22Rv1 (cell line): ENCODE data around the gene LTV1.

Experiments used
- H3K27ac ChIP-seq: fragments of 450-650 bp; 2 replicates; pipeline ENCODE4 v1.5.1; 2017
- ZFX ChIP-seq: fragments of 450-650 bp; IDR thresholded peaks from 2 replicates; pipeline ENCODE4 v1.6.1; 2017; ENCODE audit warnings: antibody characterized with exemption, borderline replicate concordance
- TF ChIP-seq, protein P1 (sequence below): fragments of 450-650 bp; IDR thresholded peaks from 2 replicates; pipeline ENCODE4 v1.5.1; 2017; ENCODE audit warnings: mild to moderate bottlenecking

LTV1 gene

DNA sequence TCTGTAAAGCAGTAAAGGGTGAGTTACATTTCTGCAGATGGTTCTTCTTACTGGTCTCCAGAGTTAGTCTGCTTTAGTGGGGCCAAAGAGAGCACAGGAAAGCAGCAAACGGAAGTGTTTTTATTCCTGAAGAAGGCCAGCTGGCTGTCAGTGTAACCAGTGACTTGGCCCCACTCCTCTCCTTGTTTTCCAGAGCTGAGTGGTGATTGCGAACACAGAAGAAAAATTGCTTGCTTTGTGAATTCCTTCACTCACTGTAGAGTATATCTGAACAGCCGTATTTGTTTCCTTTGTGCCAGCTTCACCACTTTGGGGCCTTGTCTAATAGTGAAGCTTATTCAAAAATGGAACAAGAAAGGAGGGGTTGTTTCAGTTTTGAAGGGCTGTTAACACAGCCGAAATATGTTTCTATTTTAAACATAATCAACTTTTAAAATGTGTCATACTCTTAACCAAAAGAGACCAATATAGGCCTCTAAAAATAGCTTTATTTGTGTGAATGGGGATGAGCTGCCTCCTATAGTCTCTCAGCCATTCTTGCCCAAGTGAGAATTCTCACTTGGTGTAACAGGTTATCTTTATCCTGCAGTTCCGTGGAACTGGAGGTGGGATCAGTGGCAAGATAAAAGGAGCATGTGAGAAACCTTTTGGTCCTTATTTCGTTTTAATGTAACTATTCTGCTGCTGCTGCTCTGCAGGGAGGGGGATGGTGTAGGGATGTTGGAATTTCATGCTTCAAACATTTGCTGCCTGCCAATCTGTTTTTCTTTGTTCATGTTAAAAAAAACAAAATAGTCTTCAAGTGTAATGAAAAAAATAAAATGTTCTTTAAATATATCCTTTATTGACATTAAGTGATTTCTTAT is 59.0 kb downstream of the LTV1 start:
- TF ChIP-seq ZFX = no peak
- TF ChIP-seq, protein P1, sequence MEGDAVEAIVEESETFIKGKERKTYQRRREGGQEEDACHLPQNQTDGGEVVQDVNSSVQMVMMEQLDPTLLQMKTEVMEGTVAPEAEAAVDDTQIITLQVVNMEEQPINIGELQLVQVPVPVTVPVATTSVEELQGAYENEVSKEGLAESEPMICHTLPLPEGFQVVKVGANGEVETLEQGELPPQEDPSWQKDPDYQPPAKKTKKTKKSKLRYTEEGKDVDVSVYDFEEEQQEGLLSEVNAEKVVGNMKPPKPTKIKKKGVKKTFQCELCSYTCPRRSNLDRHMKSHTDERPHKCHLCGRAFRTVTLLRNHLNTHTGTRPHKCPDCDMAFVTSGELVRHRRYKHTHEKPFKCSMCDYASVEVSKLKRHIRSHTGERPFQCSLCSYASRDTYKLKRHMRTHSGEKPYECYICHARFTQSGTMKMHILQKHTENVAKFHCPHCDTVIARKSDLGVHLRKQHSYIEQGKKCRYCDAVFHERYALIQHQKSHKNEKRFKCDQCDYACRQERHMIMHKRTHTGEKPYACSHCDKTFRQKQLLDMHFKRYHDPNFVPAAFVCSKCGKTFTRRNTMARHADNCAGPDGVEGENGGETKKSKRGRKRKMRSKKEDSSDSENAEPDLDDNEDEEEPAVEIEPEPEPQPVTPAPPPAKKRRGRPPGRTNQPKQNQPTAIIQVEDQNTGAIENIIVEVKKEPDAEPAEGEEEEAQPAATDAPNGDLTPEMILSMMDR = no peak
- no peak overlapping the region for H3K27ac ChIP-seq

DNA sequence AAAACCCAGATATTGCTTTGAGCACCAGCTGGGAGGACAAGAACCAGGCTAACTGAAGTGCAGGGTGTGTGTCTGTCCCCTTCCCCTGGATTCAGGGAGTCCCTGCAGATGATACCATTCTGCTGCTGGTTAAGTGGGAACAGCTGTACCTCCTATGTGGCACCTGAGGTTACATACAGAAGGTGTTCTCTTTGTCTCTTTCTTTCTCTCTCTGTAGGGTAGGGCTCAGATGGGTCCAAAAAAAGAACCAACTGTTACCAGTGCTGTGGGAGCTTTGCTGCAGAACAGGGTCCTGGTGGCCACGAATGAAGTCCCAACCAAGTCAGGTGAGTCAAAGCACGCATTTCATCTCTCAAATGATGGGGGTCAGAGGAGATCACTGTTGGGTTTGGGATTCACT is 59.7 kb downstream of the LTV1 start:
- TF ChIP-seq ZFX = no peak
- TF ChIP-seq, protein P1 = no peak
- H3K27ac ChIP-seq = no peak overlapping the region

DNA sequence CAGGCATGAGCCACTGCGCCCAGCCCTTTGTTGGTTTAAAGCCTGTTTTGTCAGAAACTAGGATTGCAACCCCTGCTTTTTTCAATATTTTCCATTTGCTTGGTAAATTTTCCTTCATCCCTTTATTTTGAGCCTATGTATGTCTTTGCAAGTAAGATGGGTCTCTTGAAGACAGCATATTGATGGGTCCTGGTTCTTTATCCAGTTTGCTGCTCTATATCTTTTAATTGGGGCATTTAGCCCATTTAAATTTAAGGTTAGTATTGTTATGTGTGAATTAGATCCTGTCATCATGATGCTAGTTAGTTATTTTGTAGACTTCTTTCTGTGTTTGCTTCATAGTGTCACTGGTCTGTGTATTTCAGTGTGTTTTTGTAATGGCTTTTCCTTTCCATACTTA is 67.9 kb downstream of the LTV1 start:
- H3K27ac ChIP-seq = no peak overlapping the region
- no peak for TF ChIP-seq ZFX
- TF ChIP-seq, protein P1 = no peak

DNA sequence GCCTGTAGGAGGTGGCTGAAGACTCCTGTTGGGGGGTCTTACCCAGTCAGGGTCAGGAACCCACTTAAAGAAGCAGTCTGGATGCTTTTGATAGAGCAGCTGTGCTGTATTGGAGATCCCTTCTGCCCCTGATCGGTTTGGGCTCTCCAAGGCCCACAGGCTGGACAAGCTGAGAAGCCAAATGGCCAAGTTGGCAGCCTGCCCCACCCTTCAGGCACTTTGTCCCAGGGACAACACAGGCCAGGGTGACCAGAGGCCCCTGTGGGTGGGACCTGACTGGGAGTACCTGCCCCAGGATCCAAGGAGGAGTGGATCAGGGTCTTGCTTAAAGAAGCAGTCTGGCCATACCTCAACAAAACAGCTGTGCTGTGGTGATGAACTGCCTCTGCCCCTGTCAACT is 69.5 kb downstream of the LTV1 start:
- no peak for TF ChIP-seq ZFX
- TF ChIP-seq, protein P1 = no peak
- H3K27ac ChIP-seq = no peak overlapping the region
